NOMO-1 treated with DMSO at 0.1 percent for 48 hours (cell line): Measurements from ENCODE around the gene SH3D19.
"Not testable (repeated sequence)": the region's sequence is repeated elsewhere in the genome, so short reads cannot be mapped to it uniquely, and the experiment has no call there.

ENCODE experiments used
- DNase-seq: peaks from one replicate; lab custom pipeline; 2025; ENCODE audit not compliant: unreplicated experiment; lab: John Stamatoyannopoulos, UW

Gene SH3D19

GRCh38 chr4:151322161-151322560 is 3.2 kb downstream of the SH3D19 start:
- not testable (repeated sequence) for DNase-seq

GRCh38 chr4:151321586-151321985 is 3.8 kb downstream of the SH3D19 start:
- no peak for DNase-seq

GRCh38 chr4:151319490-151319889 is 5.9 kb downstream of the SH3D19 start:
- DNase-seq, result no peak

- no peak for DNase-seq
These were observed 6.9 kb downstream of the SH3D19 start for GRCh38 chr4:151318307-151319006.

- no peak for DNase-seq
These were observed 8.8 kb downstream of the SH3D19 start for GRCh38 chr4:151316645-151317044.

GRCh38 chr4:151315212-151315886 is 10.1 kb downstream of the SH3D19 start:
- DNase-seq, result no peak

GRCh38 chr4:151314479-151314878 is 10.9 kb downstream of the SH3D19 start:
- DNase-seq, result no peak

- no peak for DNase-seq
These were observed 11.4 kb downstream of the SH3D19 start for GRCh38 chr4:151314010-151314355.

GRCh38 chr4:151313306-151314009 is 11.9 kb downstream of the SH3D19 start:
- DNase-seq, result no peak

- DNase-seq, result no peak
These were observed 15.2 kb downstream of the SH3D19 start for GRCh38 chr4:151310124-151310728.

- DNase-seq, result no peak
These were observed 20.6 kb downstream of the SH3D19 start for GRCh38 chr4:151304755-151305154.

GRCh38 chr4:151304226-151304625 is 21.2 kb downstream of the SH3D19 start:
- DNase-seq, result no peak

GRCh38 chr4:151302432-151302831 is 23.0 kb downstream of the SH3D19 start:
- DNase-seq, result no peak

GRCh38 chr4:151297170-151297569 is 28.2 kb downstream of the SH3D19 start:
- DNase-seq, result no peak

GRCh38 chr4:151296227-151296626 is 29.2 kb downstream of the SH3D19 start:
- no peak for DNase-seq

- DNase-seq, result no peak
These were observed 30.4 kb downstream of the SH3D19 start for GRCh38 chr4:151294833-151295496.

GRCh38 chr4:151292038-151292437 is 33.4 kb downstream of the SH3D19 start:
- no peak for DNase-seq

- DNase-seq, result no peak
These were observed 33.9 kb downstream of the SH3D19 start for GRCh38 chr4:151291485-151291884.

- DNase-seq, result no peak
These were observed 38.0 kb downstream of the SH3D19 start for GRCh38 chr4:151287409-151287808.

GRCh38 chr4:151284534-151285245 is 40.7 kb downstream of the SH3D19 start:
- DNase-seq, result no peak
